ENCODE data around the gene ATP1A4. TPM values are rescaled to one million over a fixed set of nuclear protein-coding genes. Genes with fewer than 3 reads are reported as not detected.

ATP1A4 gene
- total and polyA plus RNA-seq, 2 of the 13 experiments (the other 11 are each of a cell fraction or from before 2014, with no cell fraction given) = not detected

DNA sequence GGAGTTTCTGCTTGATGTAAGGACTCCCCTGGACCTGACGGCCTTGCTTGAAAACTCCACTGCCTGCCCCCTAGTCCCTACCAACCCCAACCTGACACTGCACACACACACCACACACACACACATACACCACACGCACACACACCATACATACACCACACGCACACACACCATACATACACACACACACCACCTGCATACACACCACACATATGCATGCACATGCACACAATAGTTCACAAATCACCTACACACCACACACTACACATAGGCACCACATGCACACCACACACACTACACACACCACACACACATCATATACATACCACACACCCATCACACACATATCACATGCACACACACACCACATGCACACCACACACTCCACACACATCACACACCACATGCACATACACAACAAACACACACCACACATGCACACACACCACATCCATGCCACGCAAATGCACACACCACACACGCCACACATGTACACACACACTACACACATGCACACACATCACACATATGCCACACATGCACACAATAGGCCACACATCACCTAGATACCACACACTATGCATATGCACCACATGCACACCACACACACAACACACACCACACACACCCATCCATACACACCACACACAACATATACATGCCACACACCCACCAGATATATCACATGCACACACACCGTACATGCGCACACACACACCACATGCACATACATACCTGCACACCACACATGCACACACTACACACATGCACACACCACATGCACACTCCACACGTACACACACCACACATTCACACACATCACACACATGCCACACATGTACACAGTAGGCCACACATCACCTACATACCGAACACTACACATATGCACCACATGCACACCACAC is 42.7 kb downstream of the ATP1A4 start:
- H3K4me2 ChIP-seq (ENCODE audit: low read depth, low read length) = peak overlapping the region; percentile 85
- CTCF ChIA-PET (ENCODE audit: low intra/inter-chr PET ratio, low total read pairs) = interaction anchor here (1.0 to 2.0 kb wide), 5 partner anchors 26 to 182 kb away, joined by 4 to 13 read pairs (median 12); no protein-coding TSS in a partner anchor
- TF ChIP-seq MTA1 (CRISPR knock-in tag; IDR thresholded peaks at IDR 0.05; ENCODE audit: borderline replicate concordance) (0 out of 2 replicates have a peak, but pooled peaks have one; percentile 10), MNT (IDR thresholded peaks at IDR 0.05) (peak; percentile 94), ZBTB40 (IDR thresholded peaks at IDR 0.05) (peak; percentile 16; the same call in 1 of the 2 replicates), ZBTB40 (CRISPR knock-in tag; IDR thresholded peaks at IDR 0.05) (no peak), RFXANK (CRISPR knock-in tag; IDR thresholded peaks at IDR 0.05) (no peak), NFE2L1 (CRISPR knock-in tag; IDR thresholded peaks at IDR 0.05; ENCODE audit: borderline replicate concordance) (no peak), ZBTB7A (CRISPR knock-in tag; IDR thresholded peaks at IDR 0.05) (no peak), ZNF788 (CRISPR knock-in tag; IDR thresholded peaks at IDR 0.05; ENCODE audit: borderline replicate concordance) (peak; percentile 82; the same call in 1 of the 2 replicates)
- TF ChIP-seq, protein P1, sequence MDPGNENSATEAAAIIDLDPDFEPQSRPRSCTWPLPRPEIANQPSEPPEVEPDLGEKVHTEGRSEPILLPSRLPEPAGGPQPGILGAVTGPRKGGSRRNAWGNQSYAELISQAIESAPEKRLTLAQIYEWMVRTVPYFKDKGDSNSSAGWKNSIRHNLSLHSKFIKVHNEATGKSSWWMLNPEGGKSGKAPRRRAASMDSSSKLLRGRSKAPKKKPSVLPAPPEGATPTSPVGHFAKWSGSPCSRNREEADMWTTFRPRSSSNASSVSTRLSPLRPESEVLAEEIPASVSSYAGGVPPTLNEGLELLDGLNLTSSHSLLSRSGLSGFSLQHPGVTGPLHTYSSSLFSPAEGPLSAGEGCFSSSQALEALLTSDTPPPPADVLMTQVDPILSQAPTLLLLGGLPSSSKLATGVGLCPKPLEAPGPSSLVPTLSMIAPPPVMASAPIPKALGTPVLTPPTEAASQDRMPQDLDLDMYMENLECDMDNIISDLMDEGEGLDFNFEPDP (CRISPR knock-in tag; conservative IDR thresholded peaks at IDR 0.05) = no peak

More for the DNA sequence above, 42.7 kb downstream of the ATP1A4 start:
- Histone ChIP-seq H3K36me3 (replicated peaks in 1 of 2; ENCODE audit: control insufficient read depth in 1 of 2, insufficient read depth in 2 of 2, low read length in 2 of 2) (no peaks in the 10 kb centered on the region), H4K20me1 (ENCODE audit: insufficient read depth, low read length) (no peaks in the 10 kb centered on the region), H3K9ac (ENCODE audit: insufficient read depth, low read depth, low read length) (peak overlapping the region; percentile 57; the same call in 1 of the 2 replicates), H2AFZ (ENCODE audit: low read length) (no peak overlapping the region), H3K27me3 (ENCODE audit: control insufficient read depth in 1 of 2, insufficient read depth in 2 of 2, low read length in 2 of 2) (peaks cover 1 to 21% of the 10 kb centered on the region in 2 experiments; a peak in 3 of 5 replicates), H3K4me3 (replicated peaks in 1 of 3; ENCODE audit: insufficient read depth in 1 of 3, low read depth in 2 of 3, low read length in 3 of 3) (peak overlapping the region in 2 of 3 experiments; percentile 55 to 70; a peak in 2 of 6 replicates), H3K9me3 (ENCODE audit: low read length) (no peaks in the 10 kb centered on the region), H3K79me2 (ENCODE audit: insufficient read depth, low read length) (no peaks in the 10 kb centered on the region), H3K4me1 (ENCODE audit: insufficient read depth, low read length) (peaks cover 34% of the 10 kb centered on the region), H3K27ac (ENCODE audit: extremely low read length, insufficient read depth, low read length) (no peak overlapping the region)
- in situ Hi-C loops (cut with HindIII; ENCODE audit: extremely low pct_ligation_motif_present, low pct_unique_long_range_greater_than_20kb) (loop anchor here (5.0 kb wide), 2 partner anchors 58 to 98 kb away; no protein-coding TSS in a partner anchor), intact Hi-C loops (cut with micrococcal nuclease; ENCODE audit: unreplicated experiment) (loop anchor here (1.0 to 10.0 kb wide), 5 partner anchors 25 to 181 kb away; no protein-coding TSS in a partner anchor)
- ATAC-seq (no peak), DNase-seq (ENCODE audit: low spot score) (no peak), FAIRE-seq (no peak)
- POLR2A ChIA-PET = interaction anchor here (0.7 to 1.1 kb wide), 6 partner anchors 10 to 97 kb away, joined by 3 to 5 read pairs (median 4); partner anchors contain the start of genes DCAF8 and IGSF8
- 56% methylated on average over 9 of the region's 9 CpGs for WGBS (ENCODE audit: low lambda C conversion rate)
- BruUV-seq (replicated peaks) = no TSS peak

Data from HepG2 (cell line).